Right atrium auricular region (tissue), 2 donors: ENCODE results near the gene RASGRF1. TPM values are rescaled to one million over a fixed set of nuclear protein-coding genes. Genes with fewer than 3 reads are reported as not detected.

ENCODE experiments used
- DNase-seq: peaks from one replicate; pipeline ENCODE4 v3.0.0-alpha.2; 2019; ENCODE audit warnings: low spot score
- H3K27ac ChIP-seq, 2 donors: fragments of 200-600 bp; sonication (generic); 1 replicate in 1 of 2; 2 replicates in 1 of 2; pipeline ENCODE4 v1.5.1; 2016 to 2019
- H3K27me3 ChIP-seq, 2 donors: fragments of 200-600 bp; sonication (generic); one replicate each; pipeline versions ENCODE4 v1.5.1 to v1.6.0; 2017 to 2019
- H3K36me3 ChIP-seq: fragments of 200-600 bp; sonication (generic); one replicate; pipeline ENCODE4 v1.5.1; 2016
- H3K4me1 ChIP-seq, 2 donors: fragments of 200-600 bp; sonication (generic); one replicate each; pipeline versions ENCODE4 v1.5.1 to v1.6.0; 2017 to 2019
- H3K4me3 ChIP-seq, 2 donors: fragments of 200-600 bp; sonication (generic); 1 replicate in 1 of 2; 2 replicates in 1 of 2; pipeline ENCODE4 v1.5.1; 2017 to 2019; ENCODE audit warnings: mild to moderate bottlenecking in 1 of 2, moderate library complexity in 1 of 2
- H3K9me3 ChIP-seq, 2 donors: fragments of 200-600 bp; sonication (generic); one replicate each; pipeline ENCODE4 v1.5.1; 2019
- CTCF ChIP-seq, 2 donors: fragments of 200-600 bp; sonication (generic); IDR thresholded peaks; one replicate each; pipeline ENCODE4 v1.5.1; 2019; ENCODE audit warnings: antibody characterized with exemption in 2 of 2
- total RNA-seq, 2 donors: library from RNA; depleted of rRNA; stranded (reverse); fragments of >200 nt; gene quantifications; one replicate each; pipeline ENCODE4 v1.1.0, GENCODE V29; 2016

RASGRF1 gene
- total RNA-seq, 2 donors from 2014 or later: 1.0 TPM; not detected in 1

- Histone ChIP-seq H3K27me3 (no peaks in the 10 kb centered on the region), H3K27ac (no peak overlapping the region), H3K4me3 (no peak overlapping the region), H3K36me3 (no peaks in the 10 kb centered on the region), H3K4me1 (no peaks in the 10 kb centered on the region), H3K9me3 (no peaks in the 10 kb centered on the region)
- no peak for DNase-seq
- no peak for TF ChIP-seq CTCF (IDR thresholded peaks at IDR 0.05)
Observed at GRCh38 chr15:79105141-79105540, 14.6 kb upstream of the RASGRF1 start.

DNA sequence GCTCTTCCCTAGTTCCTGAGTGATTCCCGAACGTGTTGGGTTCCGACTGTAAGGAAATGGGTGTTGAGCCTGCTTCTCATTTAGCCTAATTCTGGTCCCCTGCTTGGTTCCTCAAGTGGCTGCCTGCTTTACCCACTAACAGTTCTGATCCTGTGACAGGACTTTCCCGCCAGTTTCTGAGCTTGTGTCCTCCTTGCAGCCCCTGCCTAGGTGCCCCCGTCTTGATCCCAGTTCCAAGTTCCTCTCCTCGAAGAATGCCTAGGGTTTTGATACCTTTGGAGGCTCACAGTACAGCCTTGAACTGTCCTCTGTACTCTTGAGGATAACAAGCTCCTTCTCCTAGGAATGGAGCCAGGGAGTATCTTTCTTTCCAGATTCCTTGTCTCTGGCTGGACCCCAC lies 12.0 kb upstream of the RASGRF1 start:
- no peaks in the 10 kb centered on the region for H3K36me3 ChIP-seq
- H3K9me3 ChIP-seq: no peaks in the 10 kb centered on the region
- no peak for TF ChIP-seq CTCF (IDR thresholded peaks at IDR 0.05)
- H3K27me3 ChIP-seq: no peaks in the 10 kb centered on the region
- no peaks in the 10 kb centered on the region for H3K4me1 ChIP-seq
- no peak overlapping the region for H3K27ac ChIP-seq
- peak; percentile 30 for DNase-seq
- H3K4me3 ChIP-seq: no peak overlapping the region

DNA sequence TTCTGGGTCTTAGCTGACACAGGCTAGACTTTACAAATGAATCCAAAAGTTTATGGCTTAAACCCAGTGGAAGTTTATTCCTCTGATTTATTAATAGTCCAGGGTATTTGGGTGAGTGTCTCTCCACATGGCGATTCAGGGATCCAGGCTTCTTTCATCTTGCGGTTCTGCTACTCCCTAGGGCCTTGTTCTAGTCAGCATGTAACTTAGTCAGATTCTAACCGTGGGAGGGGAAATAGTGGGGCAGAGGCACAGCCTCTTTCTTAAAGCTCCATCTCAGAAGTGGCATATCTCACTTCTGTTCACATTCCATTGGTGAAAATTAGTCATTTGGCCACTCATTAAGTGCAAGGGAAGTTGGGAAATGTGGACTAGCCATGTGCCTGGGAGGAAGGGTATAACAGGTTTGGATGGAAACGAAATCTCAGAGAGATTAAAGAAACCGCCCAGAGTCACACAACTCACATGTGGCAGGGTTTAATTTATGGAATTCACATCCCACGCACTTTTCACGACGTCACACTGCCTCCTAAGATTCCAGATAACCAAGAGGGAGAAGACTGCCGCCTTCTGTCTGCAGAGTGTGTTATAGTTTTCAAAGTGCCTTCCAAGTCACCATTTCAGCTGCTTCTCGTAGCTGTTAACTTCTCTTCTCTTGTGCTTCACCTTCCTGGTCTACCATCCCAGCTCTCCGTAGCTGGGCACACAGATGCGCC lies 11.4 kb upstream of the RASGRF1 start:
- Histone ChIP-seq H3K4me3 (no peak overlapping the region), H3K27ac (no peak overlapping the region), H3K36me3 (no peaks in the 10 kb centered on the region), H3K4me1 (no peaks in the 10 kb centered on the region), H3K9me3 (no peaks in the 10 kb centered on the region), H3K27me3 (no peaks in the 10 kb centered on the region)
- peak; percentile 11 for DNase-seq
- no peak for TF ChIP-seq CTCF (IDR thresholded peaks at IDR 0.05)

- H3K4me1 ChIP-seq: no peaks in the 10 kb centered on the region
- H3K27ac ChIP-seq: no peak overlapping the region
- no peaks in the 10 kb centered on the region for H3K27me3 ChIP-seq
- H3K4me3 ChIP-seq: no peak overlapping the region
- H3K36me3 ChIP-seq: no peaks in the 10 kb centered on the region
- no peak for DNase-seq
- no peak for TF ChIP-seq CTCF (IDR thresholded peaks at IDR 0.05)
- no peaks in the 10 kb centered on the region for H3K9me3 ChIP-seq
Observed at GRCh38 chr15:79099692-79100091, 9.1 kb upstream of the RASGRF1 start.

DNA sequence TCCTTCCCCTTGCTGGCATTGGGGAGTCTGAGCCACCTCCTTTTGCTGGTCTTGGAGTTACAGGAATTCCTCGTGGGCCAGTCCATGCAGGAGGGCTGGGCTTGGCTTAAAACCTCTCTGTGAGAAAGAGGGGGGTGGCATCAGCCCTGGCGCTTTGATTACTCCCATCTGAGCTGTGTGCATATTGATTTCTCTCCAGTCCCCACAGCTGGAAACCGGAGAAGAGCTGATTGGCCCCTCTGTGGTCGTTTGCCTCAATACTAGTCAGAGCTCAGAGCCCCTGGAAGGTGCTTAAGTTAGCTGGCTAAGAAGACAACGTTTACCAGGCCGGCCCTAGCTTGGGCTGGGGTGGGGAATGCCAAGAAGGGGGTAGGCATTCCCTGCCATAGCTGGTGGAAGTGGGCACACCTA lies 4.0 kb upstream of the RASGRF1 start:
- no peak for TF ChIP-seq CTCF (IDR thresholded peaks at IDR 0.05)
- Histone ChIP-seq H3K27ac (no peak overlapping the region), H3K4me3 (no peak overlapping the region), H3K9me3 (no peaks in the 10 kb centered on the region), H3K36me3 (no peaks in the 10 kb centered on the region), H3K27me3 (peaks cover 8 to 12% of the 10 kb centered on the region in 2 donors), H3K4me1 (peaks cover 0 to 20% of the 10 kb centered on the region in 2 donors)
- no peak for DNase-seq
